CD4-positive, alpha-beta T cell (primary cell): ENCODE data around the gene ZCCHC7. TPM values are rescaled to one million over a fixed set of nuclear protein-coding genes. Genes with fewer than 3 reads are reported as not detected.

ENCODE experiments used
- ATAC-seq: fragments of 200-7000 bp; cut with Tn5 transposase; one replicate; pipeline ENCODE4 v1.10.0; 2022; ENCODE audit warnings: mild to moderate bottlenecking; ENCODE audit not compliant: poor library complexity
- CTCF ChIA-PET: fragments of 350-600 bp; sonication (Branson Sonifier 250); formaldehyde crosslinking; loops from one replicate; lab custom pipeline; 2021; ENCODE audit warnings: antibody characterized with exemption, inconsistent platforms; lab: Charles Lee
- POLR2A ChIA-PET: fragments of 350-600 bp; sonication (Branson Sonifier 250); formaldehyde crosslinking; loops from one replicate; lab custom pipeline; 2021; ENCODE audit warnings: antibody characterized with exemption, inconsistent platforms; lab: Charles Lee
- DNase-seq, 14 experiments: peaks; one replicate each; pipeline ENCODE4 v3.0.0-alpha.2; 2013 to 2020; ENCODE audit warnings: mixed read lengths in 2 of 14
- H3K27ac ChIP-seq, 2 donors: one replicate each; pipeline versions ENCODE4 v1.5.1 to v1.7.0; 2013; ENCODE audit warnings: low read length in 2 of 2, low read depth in 1 of 2, mild to moderate bottlenecking in 1 of 2
- H3K27me3 ChIP-seq, 2 experiments: 1 replicate in 1 of 2; 2 replicates in 1 of 2; pipeline versions ENCODE4 v1.6.1 to v1.7.0; 2013; ENCODE audit warnings: low read length in 2 of 2, control low read depth in 1 of 2, mild to moderate bottlenecking in 1 of 2, moderate library complexity in 1 of 2; ENCODE audit not compliant: insufficient read depth in 2 of 2, control insufficient read depth in 1 of 2
- H3K36me3 ChIP-seq: one replicate; pipeline ENCODE4 v1.6.1; 2013; ENCODE audit warnings: low read length, control low read depth; ENCODE audit not compliant: insufficient read depth
- H3K4me1 ChIP-seq: one replicate; pipeline ENCODE4 v1.6.1; 2013; ENCODE audit warnings: low read length, control low read depth; ENCODE audit not compliant: insufficient read depth
- H3K4me3 ChIP-seq: one replicate; pipeline ENCODE4 v1.5.1; 2013; ENCODE audit warnings: mild to moderate bottlenecking, low read length, moderate library complexity
- H3K9me3 ChIP-seq, 2 experiments: 1 replicate in 1 of 2; 2 replicates in 1 of 2; pipeline versions ENCODE4 v1.6.1 to v1.7.0; 2013; ENCODE audit warnings: low read length in 2 of 2, mild to moderate bottlenecking in 2 of 2, control low read depth in 1 of 2, moderate library complexity in 1 of 2; ENCODE audit not compliant: control insufficient read depth in 1 of 2, insufficient read depth in 1 of 2
- H3K27ac Mint-ChIP-seq: one replicate; pipeline ENCODE4 v1.8.0; 2020; ENCODE audit warnings: mixed read lengths
- H3K27me3 Mint-ChIP-seq: one replicate; pipeline ENCODE4 v1.8.0; 2021; ENCODE audit warnings: mixed read lengths
- H3K36me3 Mint-ChIP-seq: one replicate; pipeline ENCODE4 v1.8.0; 2021; ENCODE audit warnings: low read depth, mixed read lengths
- H3K4me1 Mint-ChIP-seq: one replicate; pipeline ENCODE4 v1.8.0; 2021; ENCODE audit warnings: low read depth, mixed read lengths
- H3K4me3 Mint-ChIP-seq: one replicate; pipeline ENCODE4 v1.8.0; 2020; ENCODE audit warnings: mild to moderate bottlenecking, mixed read lengths
- H3K9me3 Mint-ChIP-seq: one replicate; pipeline ENCODE4 v1.8.0; 2020; ENCODE audit warnings: mixed read lengths
- intact Hi-C, 2 experiments: fragments of 100-400 bp; cut with DNase I in 1 of 2; cut with micrococcal nuclease in 1 of 2; formaldehyde crosslinking; loops; one replicate each; pipeline versions ENCODE4 v1.15.1 to v1.9.0; 2023 to 2025; cut with DNase I, micrococcal nuclease
- total RNA-seq, 174 experiments: library from RNA in 2 of 174; stranded (reverse) in 2 of 174; gene quantifications; one replicate each; pipeline ENCODE4 v1.2.3 and lab custom pipeline; 2021 to 2026
- TF ChIP-seq, protein P1 (sequence below): fragments of 200-600 bp; IDR thresholded peaks from one replicate; pipeline ENCODE4 v1.8.0; 2022; ENCODE audit warnings: antibody characterized with exemption, mild to moderate bottlenecking

Gene ZCCHC7
- total RNA-seq, 2 experiments from 2014 or later, result 40.7 to 41.0 TPM

DNA sequence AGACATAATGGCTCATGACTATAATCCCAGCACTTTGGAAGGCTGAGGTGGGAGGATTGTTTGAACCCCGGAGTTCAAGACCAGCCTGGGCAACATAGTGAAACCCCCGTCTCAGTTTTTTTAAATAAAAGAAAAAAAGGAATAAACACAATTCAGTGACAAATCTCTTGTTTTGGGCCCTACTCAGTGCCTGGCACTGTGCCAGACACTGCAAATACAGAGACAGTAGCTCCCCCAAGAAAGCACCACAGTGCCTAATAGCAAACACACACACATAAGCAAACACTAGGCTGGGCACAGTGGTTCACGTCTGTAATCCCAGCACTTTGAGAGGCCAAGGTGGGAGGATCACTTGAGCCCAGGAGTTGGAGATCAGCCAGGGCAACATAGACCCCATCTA lies 252.5 kb downstream of the ZCCHC7 start:
- no peaks in the 10 kb centered on the region for H3K4me1 Mint-ChIP-seq
- CTCF ChIA-PET, result no interaction called here
- intact Hi-C loops, result no loop called here

DNA sequence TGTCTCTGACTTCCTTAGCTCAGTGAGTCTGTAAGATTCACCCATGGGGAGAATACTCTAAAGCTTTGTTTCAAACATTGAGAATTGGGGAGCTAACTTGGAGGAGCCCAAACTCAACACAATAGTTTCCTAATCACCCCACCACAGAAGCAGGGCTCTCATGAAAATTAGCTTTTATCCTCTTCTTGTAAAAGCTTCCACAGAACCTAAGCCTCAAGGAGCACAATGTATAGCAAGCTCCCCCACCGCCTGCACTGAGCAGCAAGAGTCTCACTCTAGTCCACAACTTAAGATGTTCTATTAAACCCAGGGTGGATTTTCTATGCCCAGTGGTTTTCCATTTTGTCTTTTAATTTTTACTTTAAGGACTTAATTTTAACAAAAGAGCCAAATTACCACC lies 253.2 kb downstream of the ZCCHC7 start:
- ChIA-PET POLR2A (no interaction called here), CTCF (no interaction called here)
- Histone ChIP-seq H3K36me3 (no peaks in the 10 kb centered on the region), H3K4me1 (no peaks in the 10 kb centered on the region), H3K9me3 (peaks cover 0 to 3% of the 10 kb centered on the region in 2 experiments), H3K27ac (no peak overlapping the region), H3K27me3 (peaks cover 0 to 8% of the 10 kb centered on the region in 2 experiments), H3K4me3 (no peak overlapping the region)
- TF ChIP-seq, protein P1, sequence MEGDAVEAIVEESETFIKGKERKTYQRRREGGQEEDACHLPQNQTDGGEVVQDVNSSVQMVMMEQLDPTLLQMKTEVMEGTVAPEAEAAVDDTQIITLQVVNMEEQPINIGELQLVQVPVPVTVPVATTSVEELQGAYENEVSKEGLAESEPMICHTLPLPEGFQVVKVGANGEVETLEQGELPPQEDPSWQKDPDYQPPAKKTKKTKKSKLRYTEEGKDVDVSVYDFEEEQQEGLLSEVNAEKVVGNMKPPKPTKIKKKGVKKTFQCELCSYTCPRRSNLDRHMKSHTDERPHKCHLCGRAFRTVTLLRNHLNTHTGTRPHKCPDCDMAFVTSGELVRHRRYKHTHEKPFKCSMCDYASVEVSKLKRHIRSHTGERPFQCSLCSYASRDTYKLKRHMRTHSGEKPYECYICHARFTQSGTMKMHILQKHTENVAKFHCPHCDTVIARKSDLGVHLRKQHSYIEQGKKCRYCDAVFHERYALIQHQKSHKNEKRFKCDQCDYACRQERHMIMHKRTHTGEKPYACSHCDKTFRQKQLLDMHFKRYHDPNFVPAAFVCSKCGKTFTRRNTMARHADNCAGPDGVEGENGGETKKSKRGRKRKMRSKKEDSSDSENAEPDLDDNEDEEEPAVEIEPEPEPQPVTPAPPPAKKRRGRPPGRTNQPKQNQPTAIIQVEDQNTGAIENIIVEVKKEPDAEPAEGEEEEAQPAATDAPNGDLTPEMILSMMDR, result no peak
- ATAC-seq (no peak), DNase-seq (no peak)
- Mint-ChIP-seq H3K27ac (no peak overlapping the region), H3K36me3 (no peaks in the 10 kb centered on the region), H3K9me3 (no peaks in the 10 kb centered on the region), H3K4me3 (no peak overlapping the region), H3K27me3 (peaks cover 27% of the 10 kb centered on the region), H3K4me1 (no peaks in the 10 kb centered on the region)
- intact Hi-C loops, result no loop called here

More for the DNA sequence above, 252.5 kb downstream of the ZCCHC7 start:
- Histone ChIP-seq H3K36me3 (no peaks in the 10 kb centered on the region), H3K4me1 (no peaks in the 10 kb centered on the region), H3K9me3 (peaks cover 0 to 3% of the 10 kb centered on the region in 2 experiments), H3K4me3 (no peak overlapping the region), H3K27ac (no peak overlapping the region), H3K27me3 (peaks cover 0 to 4% of the 10 kb centered on the region in 2 experiments)
- no peaks in the 10 kb centered on the region for H3K9me3 Mint-ChIP-seq
- POLR2A ChIA-PET, result no interaction called here
- peaks cover 27% of the 10 kb centered on the region for H3K27me3 Mint-ChIP-seq
- TF ChIP-seq, protein P1, result no peak
- H3K36me3 Mint-ChIP-seq, result no peaks in the 10 kb centered on the region
- H3K27ac Mint-ChIP-seq, result no peak overlapping the region
- H3K4me3 Mint-ChIP-seq, result no peak overlapping the region
- DNase-seq, result no peak
- ATAC-seq, result no peak

GRCh38 chr9:37374892-37375291 lies 254.5 kb downstream of the ZCCHC7 start:
- H3K4me3 ChIP-seq, result no peak overlapping the region
- no peaks in the 10 kb centered on the region for H3K36me3 ChIP-seq
- Mint-ChIP-seq H3K4me3 (no peak overlapping the region), H3K36me3 (no peaks in the 10 kb centered on the region), H3K9me3 (no peaks in the 10 kb centered on the region), H3K27me3 (peaks cover 27% of the 10 kb centered on the region), H3K4me1 (no peaks in the 10 kb centered on the region), H3K27ac (no peak overlapping the region)
- no peak overlapping the region for H3K27ac ChIP-seq
- intact Hi-C loops, result no loop called here
- DNase-seq (peak in 2 of 14 experiments; percentile 15 to 17), ATAC-seq (no peak)
- CTCF ChIA-PET, result no interaction called here
- H3K4me1 ChIP-seq, result no peaks in the 10 kb centered on the region
- no peaks in the 10 kb centered on the region for H3K9me3 ChIP-seq
- POLR2A ChIA-PET, result no interaction called here
- TF ChIP-seq, protein P1, result no peak
- peaks cover 0 to 11% of the 10 kb centered on the region in 2 experiments for H3K27me3 ChIP-seq
